Measurements from ENCODE around the gene WWTR1. TPM values are rescaled to one million over a fixed set of nuclear protein-coding genes. Genes with fewer than 3 reads are reported as not detected.

WWTR1 gene
- total RNA-seq, 1 experiment from 2014 or later: 49.1 TPM

- Histone ChIP-seq H3K27ac (no peak overlapping the region), H3K4me1 (peaks cover 5% of the 10 kb centered on the region; the same call in 1 of the 2 replicates), H3K9me3 (replicated peaks) (no peaks in the 10 kb centered on the region), H3K36me3 (peaks cover 46% of the 10 kb centered on the region), H3K4me3 (no peak overlapping the region), H3K27me3 (no peaks in the 10 kb centered on the region)
- DNase-seq: no peak
Measured at GRCh38 chr3:149643963-149644362, 13.9 kb downstream of the WWTR1 start.

- no peak overlapping the region for H3K27ac ChIP-seq
- no peak overlapping the region for H3K4me3 ChIP-seq
- DNase-seq: no peak
- H3K4me1 ChIP-seq: peaks cover 5% of the 10 kb centered on the region; the same call in 1 of the 2 replicates
- H3K36me3 ChIP-seq: peaks cover 42% of the 10 kb centered on the region
- H3K9me3 ChIP-seq (replicated peaks): no peaks in the 10 kb centered on the region
- no peaks in the 10 kb centered on the region for H3K27me3 ChIP-seq
Measured at GRCh38 chr3:149643482-149643798, 14.4 kb downstream of the WWTR1 start.

GRCh38 chr3:149640976-149641728, 16.7 kb downstream of the WWTR1 start:
- no peaks in the 10 kb centered on the region for H3K9me3 ChIP-seq (replicated peaks)
- no peaks in the 10 kb centered on the region for H3K27me3 ChIP-seq
- no peak overlapping the region for H3K27ac ChIP-seq
- peaks cover 26% of the 10 kb centered on the region for H3K36me3 ChIP-seq
- no peak overlapping the region for H3K4me3 ChIP-seq
- DNase-seq: no peak
- H3K4me1 ChIP-seq: peaks cover 5% of the 10 kb centered on the region; the same call in 1 of the 2 replicates

GRCh38 chr3:149639093-149639486, 18.7 kb downstream of the WWTR1 start:
- Histone ChIP-seq H3K27me3 (no peaks in the 10 kb centered on the region), H3K36me3 (peaks cover 13% of the 10 kb centered on the region), H3K27ac (no peak overlapping the region), H3K9me3 (replicated peaks) (no peaks in the 10 kb centered on the region), H3K4me1 (peaks cover 5% of the 10 kb centered on the region; the same call in 1 of the 2 replicates), H3K4me3 (no peak overlapping the region)
- DNase-seq: no peak

GRCh38 chr3:149638228-149639092, 19.4 kb downstream of the WWTR1 start:
- Histone ChIP-seq H3K27ac (no peak overlapping the region), H3K9me3 (replicated peaks) (no peaks in the 10 kb centered on the region), H3K36me3 (peaks cover 10% of the 10 kb centered on the region), H3K4me3 (no peak overlapping the region), H3K27me3 (no peaks in the 10 kb centered on the region), H3K4me1 (peaks cover 5% of the 10 kb centered on the region; the same call in 1 of the 2 replicates)
- DNase-seq: no peak

- Histone ChIP-seq H3K27ac (no peak overlapping the region), H3K4me1 (no peaks in the 10 kb centered on the region), H3K36me3 (peaks cover 14% of the 10 kb centered on the region), H3K9me3 (replicated peaks) (no peaks in the 10 kb centered on the region), H3K4me3 (no peak overlapping the region), H3K27me3 (no peaks in the 10 kb centered on the region)
- DNase-seq: no peak
Measured at GRCh38 chr3:149635396-149635795, 22.4 kb downstream of the WWTR1 start.

GRCh38 chr3:149634573-149634972, 23.3 kb downstream of the WWTR1 start:
- Histone ChIP-seq H3K27me3 (no peaks in the 10 kb centered on the region), H3K27ac (no peak overlapping the region), H3K36me3 (peaks cover 21% of the 10 kb centered on the region), H3K4me1 (no peaks in the 10 kb centered on the region), H3K9me3 (replicated peaks) (no peaks in the 10 kb centered on the region), H3K4me3 (no peak overlapping the region)
- DNase-seq: no peak

GRCh38 chr3:149634072-149634471, 23.8 kb downstream of the WWTR1 start:
- Histone ChIP-seq H3K4me3 (no peak overlapping the region), H3K9me3 (replicated peaks) (no peaks in the 10 kb centered on the region), H3K4me1 (no peaks in the 10 kb centered on the region), H3K27me3 (no peaks in the 10 kb centered on the region), H3K27ac (no peak overlapping the region), H3K36me3 (peaks cover 23% of the 10 kb centered on the region)
- DNase-seq: no peak

- no peaks in the 10 kb centered on the region for H3K27me3 ChIP-seq
- no peaks in the 10 kb centered on the region for H3K4me1 ChIP-seq
- no peak overlapping the region for H3K27ac ChIP-seq
- peaks cover 28% of the 10 kb centered on the region for H3K36me3 ChIP-seq
- DNase-seq: no peak
- no peak overlapping the region for H3K4me3 ChIP-seq
- no peaks in the 10 kb centered on the region for H3K9me3 ChIP-seq (replicated peaks)
Measured at GRCh38 chr3:149632225-149632624, 25.6 kb downstream of the WWTR1 start.

- Histone ChIP-seq H3K27me3 (no peaks in the 10 kb centered on the region), H3K4me1 (no peaks in the 10 kb centered on the region), H3K27ac (no peak overlapping the region)
Measured at GRCh38 chr3:149630806-149631205, 27.0 kb downstream of the WWTR1 start.

GRCh38 chr3:149628957-149629670, 28.7 kb downstream of the WWTR1 start:
- H3K9me3 ChIP-seq (replicated peaks): no peaks in the 10 kb centered on the region
- no peak overlapping the region for H3K4me3 ChIP-seq
- H3K4me1 ChIP-seq: no peaks in the 10 kb centered on the region
- no peak for DNase-seq
- H3K36me3 ChIP-seq: peaks cover 24% of the 10 kb centered on the region
- H3K27ac ChIP-seq: no peak overlapping the region
- no peaks in the 10 kb centered on the region for H3K27me3 ChIP-seq

More at GRCh38 chr3:149630806-149631205, 27.0 kb downstream of the WWTR1 start:
- no peak for DNase-seq
- Histone ChIP-seq H3K9me3 (replicated peaks) (no peaks in the 10 kb centered on the region), H3K36me3 (peaks cover 24% of the 10 kb centered on the region), H3K4me3 (no peak overlapping the region)

GRCh38 chr3:149626671-149627070, 31.2 kb downstream of the WWTR1 start:
- H3K4me1 ChIP-seq: peaks cover 5% of the 10 kb centered on the region
- H3K4me3 ChIP-seq: no peak overlapping the region
- no peak overlapping the region for H3K27ac ChIP-seq
- peaks cover 13% of the 10 kb centered on the region for H3K36me3 ChIP-seq
- no peak for DNase-seq
- H3K9me3 ChIP-seq (replicated peaks): no peaks in the 10 kb centered on the region
- no peaks in the 10 kb centered on the region for H3K27me3 ChIP-seq

- Histone ChIP-seq H3K27ac (no peak overlapping the region), H3K27me3 (no peaks in the 10 kb centered on the region)
Measured at GRCh38 chr3:149625795-149626194, 32.0 kb downstream of the WWTR1 start.

GRCh38 chr3:149623824-149624223, 34.0 kb downstream of the WWTR1 start:
- no peaks in the 10 kb centered on the region for H3K9me3 ChIP-seq (replicated peaks)
- DNase-seq: no peak
- H3K4me3 ChIP-seq: no peak overlapping the region
- peaks cover 21% of the 10 kb centered on the region for H3K4me1 ChIP-seq
- no peaks in the 10 kb centered on the region for H3K27me3 ChIP-seq
- no peak overlapping the region for H3K27ac ChIP-seq
- H3K36me3 ChIP-seq: peaks cover 5% of the 10 kb centered on the region

More at GRCh38 chr3:149625795-149626194, 32.0 kb downstream of the WWTR1 start:
- Histone ChIP-seq H3K36me3 (peaks cover 13% of the 10 kb centered on the region), H3K9me3 (replicated peaks) (no peaks in the 10 kb centered on the region), H3K4me3 (no peak overlapping the region), H3K4me1 (peaks cover 12% of the 10 kb centered on the region)
- no peak for DNase-seq
